ENCODE results near the gene PLSCR5.
A peak's percentile ranks its signal among the peaks of the same experiment; 100 is the strongest.

Gene PLSCR5

DNA sequence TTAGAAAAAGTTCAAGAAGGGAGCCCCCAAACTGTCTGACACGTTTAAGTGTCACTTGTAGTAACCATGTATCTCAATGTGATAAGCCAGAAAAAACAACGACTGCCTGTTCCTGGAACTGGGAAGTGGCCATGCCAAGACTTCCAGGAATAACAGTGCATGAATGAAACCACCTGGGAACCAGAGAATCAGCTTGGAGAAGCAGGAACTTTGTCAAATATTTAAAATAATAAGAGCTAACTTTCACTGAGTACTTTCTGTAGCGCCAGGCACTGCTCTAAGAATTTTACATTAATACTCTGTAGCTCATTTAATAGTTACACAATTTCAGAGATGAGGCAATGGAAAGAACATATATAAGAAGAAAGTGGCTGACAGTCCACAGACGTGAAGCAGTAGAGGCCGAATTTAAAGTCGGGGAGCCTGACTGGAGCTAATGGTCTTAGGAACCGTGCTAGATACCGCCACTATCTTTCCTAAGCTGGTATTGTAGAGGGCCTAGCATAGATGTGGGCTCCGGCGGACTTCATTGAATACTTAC lies 61.6 kb downstream of the PLSCR5 start:
- DNase-seq = peak; percentile 16

DNA sequence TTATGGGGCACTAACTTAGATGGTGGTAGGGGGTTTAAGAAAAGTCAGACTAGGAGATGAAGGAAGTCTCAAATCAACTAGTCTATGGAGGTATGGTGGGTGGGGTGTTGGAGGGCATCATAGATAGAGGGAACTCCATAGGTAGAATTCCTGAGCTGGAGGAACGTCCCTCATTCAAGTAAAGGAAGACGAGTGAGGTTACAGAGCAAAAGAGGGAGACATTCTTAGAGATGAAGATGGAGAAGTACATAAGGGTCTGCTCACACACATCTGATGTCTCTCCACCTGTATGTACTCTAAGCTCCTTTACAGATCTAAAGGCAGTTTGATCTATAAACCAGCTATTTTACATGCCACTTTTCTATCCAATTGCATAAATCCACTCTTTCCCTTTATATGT lies 62.2 kb downstream of the PLSCR5 start:
- DNase-seq = no peak

DNA sequence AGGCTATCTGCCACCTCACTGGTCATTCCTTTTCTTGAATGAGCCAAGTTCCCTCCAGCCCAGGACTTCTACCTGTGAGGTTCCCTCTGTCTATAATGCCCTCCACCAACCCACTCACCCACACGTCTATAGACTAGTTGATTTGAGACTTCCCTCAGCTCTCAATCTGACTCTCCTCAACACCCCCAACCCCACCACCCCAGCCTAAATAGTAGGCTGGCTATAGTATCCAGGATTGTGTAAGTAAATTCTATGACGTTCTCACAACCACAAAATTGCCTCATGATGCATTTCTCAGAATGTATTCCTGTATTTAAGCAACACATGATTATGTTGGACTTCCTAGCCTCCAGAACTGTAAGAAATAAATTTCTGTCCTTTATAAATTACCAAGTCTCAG lies 63.0 kb downstream of the PLSCR5 start:
- no peak for DNase-seq

DNA sequence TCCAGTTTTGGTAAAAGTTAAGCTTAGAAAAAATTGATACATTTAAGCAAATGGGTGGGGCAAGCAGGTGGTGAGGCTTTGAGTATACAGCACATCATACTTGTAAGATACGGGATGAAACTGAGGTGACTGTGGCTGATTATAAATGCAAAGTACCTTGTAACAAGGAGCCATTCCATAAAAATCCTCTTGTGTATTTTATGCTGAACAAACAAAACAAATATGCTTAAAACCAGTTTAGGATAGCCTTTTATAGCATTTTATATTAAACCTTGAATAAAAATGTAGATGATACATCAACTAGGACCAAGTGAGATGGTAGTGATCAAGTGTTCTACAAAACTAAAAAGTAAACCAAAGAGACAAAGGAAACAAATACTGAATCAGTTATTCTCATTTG lies 64.2 kb downstream of the PLSCR5 start:
- no peak for DNase-seq

DNA sequence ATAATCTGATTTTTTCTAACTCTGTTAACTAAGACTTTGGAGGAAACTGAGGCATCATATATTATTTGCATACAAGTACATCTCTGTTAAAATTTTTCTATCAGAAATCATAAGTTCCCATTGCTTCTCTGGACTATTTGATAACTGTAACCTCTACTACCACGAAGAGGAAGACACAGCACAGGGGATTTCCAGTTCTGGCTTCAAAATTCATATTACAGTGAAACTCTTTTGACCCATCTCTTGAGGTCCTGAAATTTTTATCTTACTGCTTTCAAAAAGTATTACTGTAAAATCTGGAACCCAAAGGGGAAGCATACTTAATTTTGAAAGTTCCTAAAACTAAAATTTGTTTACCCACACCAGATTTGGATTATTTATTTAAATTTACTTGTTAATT lies 64.9 kb downstream of the PLSCR5 start:
- DNase-seq = no peak

DNA sequence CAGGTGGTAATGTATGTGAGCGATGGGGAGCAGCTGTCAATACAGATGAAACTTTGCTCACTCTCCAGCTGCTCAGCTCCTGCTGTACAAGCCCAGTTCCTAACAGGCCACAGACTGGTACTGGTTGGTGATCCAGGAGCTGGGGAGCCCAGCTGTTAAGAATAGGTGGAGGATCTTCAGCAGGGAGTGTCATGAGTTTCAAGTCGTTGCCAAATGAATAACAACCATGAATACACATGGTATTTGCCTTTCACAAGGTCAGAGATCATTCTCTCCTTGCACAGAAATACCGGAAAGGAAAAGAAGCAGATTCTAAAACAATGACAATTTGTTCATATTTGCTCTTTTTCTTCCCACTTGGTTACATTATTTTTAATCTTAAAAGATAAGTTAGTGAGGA lies 65.8 kb downstream of the PLSCR5 start:
- DNase-seq = no peak

DNA sequence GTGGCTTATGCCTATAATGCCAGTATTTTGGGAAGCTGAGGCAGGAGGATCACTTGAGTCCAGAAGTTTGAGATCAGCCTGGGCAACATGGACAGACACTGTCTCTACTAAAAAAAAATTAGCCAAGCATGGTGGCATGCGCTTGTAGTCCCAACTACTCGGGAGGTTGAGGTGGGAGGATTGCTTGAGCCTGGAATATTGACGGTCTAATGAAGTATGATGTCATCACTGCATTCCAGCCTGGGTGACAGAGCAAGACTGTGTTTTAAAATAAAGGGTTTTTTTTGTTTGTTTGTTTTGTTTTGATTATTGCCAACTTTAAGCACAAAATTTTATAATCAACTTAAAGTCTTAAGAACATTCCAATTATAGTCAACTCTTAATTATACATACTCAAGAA lies 67.5 kb downstream of the PLSCR5 start:
- DNase-seq = no peak

DNA sequence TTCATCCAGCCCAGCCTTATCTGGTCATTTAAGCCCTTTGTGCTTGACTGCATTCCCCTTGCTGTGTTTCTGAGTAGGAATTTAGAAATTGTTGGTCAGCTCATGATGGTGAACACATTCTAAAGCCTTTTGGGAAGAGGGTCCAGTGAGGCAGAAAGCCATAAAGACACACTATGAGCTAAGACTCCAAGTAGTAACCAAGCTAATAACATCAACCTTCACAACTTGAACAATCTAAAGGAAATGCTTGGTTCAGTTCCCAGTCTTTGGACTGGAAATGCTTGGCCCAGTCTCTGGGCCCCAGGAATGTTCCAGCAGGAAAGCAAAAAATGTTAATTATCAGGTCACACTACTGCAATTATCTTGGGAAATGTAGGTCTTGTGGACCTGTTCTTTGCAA lies 68.5 kb downstream of the PLSCR5 start:
- no peak for DNase-seq
